H1 (cell line): ENCODE data around the gene UQCRQ.

Experiments
- EP300 ChIP-seq, 2 experiments: IDR thresholded peaks; 1 replicate in 1 of 2; 2 replicates in 1 of 2; pipeline ENCODE4 v1.6.1; 2011 to 2012; ENCODE audit warnings: low read depth in 2 of 2, low read length in 2 of 2, mild to moderate bottlenecking in 2 of 2, borderline replicate concordance in 1 of 2, inconsistent platforms in 1 of 2, moderate library complexity in 1 of 2
- POLR2A ChIP-seq, 2 experiments: IDR thresholded peaks; 1 replicate in 1 of 2; 2 replicates in 1 of 2; pipeline ENCODE4 v1.6.1; 2011; ENCODE audit warnings: low read depth in 2 of 2, low read length in 2 of 2, mild to moderate bottlenecking in 2 of 2; ENCODE audit errors: control extremely low read depth in 1 of 2
- RFX5 ChIP-seq: IDR thresholded peaks from 2 replicates; pipeline ENCODE4 v1.6.1; 2011; ENCODE audit warnings: low read depth, low read length, improper control_type of control experiment, borderline replicate concordance
- SRF ChIP-seq: IDR thresholded peaks from 2 replicates; pipeline ENCODE4 v1.6.1; 2011; ENCODE audit warnings: mild to moderate bottlenecking, low read depth, low read length, moderate library complexity
- TAF1 ChIP-seq: IDR thresholded peaks from 2 replicates; pipeline ENCODE4 v1.6.1; 2011; ENCODE audit warnings: mild to moderate bottlenecking, low read depth, low read length
- TAF7 ChIP-seq: optimal IDR thresholded peaks from 2 replicates; pipeline ENCODE3; 2011; ENCODE audit warnings: low read depth, mild to moderate bottlenecking, inconsistent platforms, low read length, moderate library complexity, borderline replicate concordance
- ZNF274 ChIP-seq: IDR thresholded peaks from 2 replicates; pipeline ENCODE4 v1.7.0; 2012; ENCODE audit warnings: low read length, borderline replicate concordance; ENCODE audit errors: extremely low read depth
- TF ChIP-seq, protein P1 (sequence below): IDR thresholded peaks from 2 replicates; pipeline ENCODE4 v1.6.1; 2012; ENCODE audit warnings: inconsistent platforms
- TF ChIP-seq, protein P2 (sequence below): IDR thresholded peaks from 2 replicates; pipeline ENCODE4 v1.6.1; 2011; ENCODE audit warnings: low read depth, mild to moderate bottlenecking, low read length; ENCODE audit not compliant: insufficient read depth

GRCh38 chr5:132856011-132856410, 10.4 kb upstream of the UQCRQ start:
- TF ChIP-seq POLR2A (IDR thresholded peaks at IDR 0.05; ENCODE audit: control extremely low read depth in 1 of 2, low read depth in 2 of 2, low read length in 2 of 2) (no peak), ZNF274 (no peak), TAF1 (no peak), EP300 (IDR thresholded peaks at IDR 0.05; ENCODE audit: borderline replicate concordance in 1 of 2, low read depth in 2 of 2, low read length in 2 of 2) (no peak), TAF7 (no peak), RFX5 (no peak), SRF (no peak)
- TF ChIP-seq, protein P1, sequence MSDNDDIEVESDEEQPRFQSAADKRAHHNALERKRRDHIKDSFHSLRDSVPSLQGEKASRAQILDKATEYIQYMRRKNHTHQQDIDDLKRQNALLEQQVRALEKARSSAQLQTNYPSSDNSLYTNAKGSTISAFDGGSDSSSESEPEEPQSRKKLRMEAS = no peak
- TF ChIP-seq, protein P2, sequence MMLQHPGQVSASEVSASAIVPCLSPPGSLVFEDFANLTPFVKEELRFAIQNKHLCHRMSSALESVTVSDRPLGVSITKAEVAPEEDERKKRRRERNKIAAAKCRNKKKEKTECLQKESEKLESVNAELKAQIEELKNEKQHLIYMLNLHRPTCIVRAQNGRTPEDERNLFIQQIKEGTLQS = no peak
